ENCODE data around the gene GPD1.

GPD1 gene

DNA sequence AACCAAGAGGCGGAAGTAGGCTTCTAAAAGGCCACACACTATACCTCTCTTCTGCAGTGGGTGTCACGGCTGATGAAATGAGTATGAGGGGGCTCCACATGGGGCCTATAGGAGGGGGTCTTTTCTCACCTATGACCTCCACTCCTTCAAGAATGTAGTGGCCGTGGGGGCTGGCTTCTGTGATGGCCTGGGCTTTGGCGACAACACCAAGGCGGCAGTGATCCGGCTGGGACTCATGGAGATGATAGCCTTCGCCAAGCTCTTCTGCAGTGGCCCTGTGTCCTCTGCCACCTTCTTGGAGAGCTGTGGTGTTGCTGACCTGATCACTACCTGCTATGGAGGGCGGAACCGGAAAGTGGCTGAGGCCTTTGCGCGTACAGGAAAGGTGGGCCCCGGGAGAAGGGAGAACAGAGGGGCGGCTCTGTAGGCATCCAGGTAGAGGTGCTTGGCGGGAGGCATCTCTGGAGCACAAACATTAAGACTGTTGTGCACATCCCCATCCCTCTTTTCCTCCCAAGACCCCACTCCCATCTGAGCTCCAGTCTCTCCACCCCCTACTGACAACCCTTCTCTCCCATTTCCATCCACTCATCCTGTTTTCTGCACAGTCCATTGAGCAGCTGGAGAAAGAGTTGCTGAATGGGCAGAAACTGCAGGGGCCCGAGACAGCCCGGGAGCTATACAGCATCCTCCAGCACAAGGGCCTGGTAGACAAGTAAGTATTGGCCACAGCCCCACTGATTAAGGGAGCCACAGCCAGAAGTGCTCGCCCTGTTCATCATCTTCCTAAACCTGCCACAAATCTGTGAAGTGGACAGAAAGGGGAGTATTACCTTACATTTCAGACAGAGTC, 3.8 kb downstream of the GPD1 start:
- TF ChIP-seq, protein P1, sequence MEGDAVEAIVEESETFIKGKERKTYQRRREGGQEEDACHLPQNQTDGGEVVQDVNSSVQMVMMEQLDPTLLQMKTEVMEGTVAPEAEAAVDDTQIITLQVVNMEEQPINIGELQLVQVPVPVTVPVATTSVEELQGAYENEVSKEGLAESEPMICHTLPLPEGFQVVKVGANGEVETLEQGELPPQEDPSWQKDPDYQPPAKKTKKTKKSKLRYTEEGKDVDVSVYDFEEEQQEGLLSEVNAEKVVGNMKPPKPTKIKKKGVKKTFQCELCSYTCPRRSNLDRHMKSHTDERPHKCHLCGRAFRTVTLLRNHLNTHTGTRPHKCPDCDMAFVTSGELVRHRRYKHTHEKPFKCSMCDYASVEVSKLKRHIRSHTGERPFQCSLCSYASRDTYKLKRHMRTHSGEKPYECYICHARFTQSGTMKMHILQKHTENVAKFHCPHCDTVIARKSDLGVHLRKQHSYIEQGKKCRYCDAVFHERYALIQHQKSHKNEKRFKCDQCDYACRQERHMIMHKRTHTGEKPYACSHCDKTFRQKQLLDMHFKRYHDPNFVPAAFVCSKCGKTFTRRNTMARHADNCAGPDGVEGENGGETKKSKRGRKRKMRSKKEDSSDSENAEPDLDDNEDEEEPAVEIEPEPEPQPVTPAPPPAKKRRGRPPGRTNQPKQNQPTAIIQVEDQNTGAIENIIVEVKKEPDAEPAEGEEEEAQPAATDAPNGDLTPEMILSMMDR (IDR thresholded peaks at IDR 0.05; ENCODE audit: extremely low read depth, missing control alignments), result no peak
- no peak for DNase-seq (ENCODE audit: low spot score)

DNA sequence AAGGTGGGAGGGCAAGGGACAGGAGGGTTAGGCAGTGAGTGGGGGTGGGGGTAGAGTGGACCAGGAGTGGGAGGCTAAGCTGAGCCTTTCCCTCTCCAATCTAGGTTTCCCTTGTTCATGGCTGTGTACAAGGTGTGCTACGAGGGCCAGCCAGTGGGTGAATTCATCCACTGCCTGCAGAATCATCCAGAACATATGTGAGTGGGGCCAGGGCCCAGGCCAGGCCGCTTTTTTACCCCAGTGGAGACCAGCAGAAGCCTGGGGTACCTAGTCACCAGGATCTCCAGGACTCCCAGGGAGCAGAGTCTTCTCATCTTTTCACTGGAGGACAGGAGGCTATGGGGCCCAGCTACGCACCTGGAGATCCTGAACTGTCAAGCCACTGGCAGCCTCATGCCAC, 5.5 kb downstream of the GPD1 start:
- no peak for DNase-seq (ENCODE audit: low spot score)
- TF ChIP-seq, protein P1 (IDR thresholded peaks at IDR 0.05; ENCODE audit: extremely low read depth, missing control alignments), result no peak

DNA sequence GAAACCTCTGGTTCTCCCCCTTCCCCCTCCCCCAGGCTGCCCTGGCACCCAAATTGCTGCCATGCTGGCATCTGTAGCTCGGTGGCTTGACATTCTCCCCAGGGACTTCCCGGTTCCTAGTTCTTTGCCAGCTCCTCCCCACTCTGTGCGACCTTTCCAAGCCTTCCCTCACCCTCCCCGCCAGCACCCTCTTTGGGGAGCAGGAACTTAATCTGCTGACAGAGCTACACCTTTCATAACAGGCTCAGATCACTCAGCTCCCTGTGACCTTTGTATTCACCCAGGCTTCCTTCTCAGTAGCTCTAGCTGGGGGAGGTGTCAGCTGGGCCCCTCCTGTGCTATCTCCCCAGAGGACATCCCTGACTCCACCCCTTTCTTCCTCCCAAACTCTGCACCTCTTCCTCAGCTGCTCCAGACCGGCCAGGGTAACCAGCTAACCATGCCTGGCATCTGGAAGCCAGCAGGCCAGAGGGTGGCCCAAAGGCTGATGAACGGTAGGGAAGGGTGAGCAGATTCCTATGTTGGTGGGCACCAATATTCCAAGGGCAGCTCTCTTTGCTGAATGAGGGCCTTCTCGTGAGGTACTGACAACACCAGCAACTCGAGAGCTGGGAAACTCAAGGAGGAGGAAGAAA, 6.4 kb downstream of the GPD1 start:
- peak; percentile 69 for DNase-seq (ENCODE audit: low spot score)
- TF ChIP-seq, protein P1 (IDR thresholded peaks at IDR 0.05; ENCODE audit: extremely low read depth, missing control alignments), result no peak

DNA sequence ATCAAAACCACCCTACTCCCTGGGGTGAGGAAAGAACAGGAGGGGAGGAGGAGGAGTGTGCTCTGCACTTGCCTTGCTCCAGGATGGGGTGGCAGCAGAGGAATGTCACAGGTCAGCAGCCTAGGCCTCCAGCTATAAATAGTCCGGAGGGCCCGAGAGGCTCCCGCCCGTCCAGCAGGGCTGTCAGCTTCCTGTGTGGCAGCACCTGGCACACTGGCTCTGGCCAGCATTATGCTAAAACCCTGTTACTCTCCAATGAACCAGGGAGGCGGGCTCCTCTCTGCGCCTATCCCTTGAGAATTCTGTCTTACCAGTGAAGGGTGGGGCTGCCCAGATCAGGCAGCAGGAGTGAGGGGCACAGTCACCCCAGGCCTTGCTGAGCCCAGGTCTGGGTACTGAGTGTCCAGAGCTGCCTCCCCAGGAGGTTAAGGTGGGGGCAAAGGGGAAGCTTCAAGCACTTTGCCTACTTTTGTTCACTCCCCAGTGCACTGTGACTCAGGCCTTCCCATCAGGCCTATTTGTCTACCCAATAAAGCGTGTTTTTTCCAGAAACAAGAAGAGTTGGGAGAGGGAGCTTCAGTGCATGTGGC, 7.0 kb downstream of the GPD1 start:
- DNase-seq (ENCODE audit: low spot score), result peak; percentile 19
- TF ChIP-seq, protein P1 (IDR thresholded peaks at IDR 0.05; ENCODE audit: extremely low read depth, missing control alignments), result no peak

DNA sequence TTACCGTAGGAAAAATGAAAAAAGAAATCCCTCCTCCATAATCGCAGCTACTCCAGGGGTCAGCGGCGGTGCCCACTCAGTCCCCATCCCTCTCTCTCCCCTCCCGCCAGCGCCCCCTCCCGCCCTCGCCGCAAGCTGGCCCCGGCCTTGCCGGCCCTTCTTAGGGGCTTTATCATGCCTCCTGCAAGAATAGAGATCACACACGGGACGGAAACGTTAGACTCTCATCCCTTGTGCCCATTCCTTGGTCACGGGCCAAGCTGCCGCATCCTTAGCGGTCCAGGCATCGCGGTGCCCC, 7.5 kb downstream of the GPD1 start:
- TF ChIP-seq, protein P1 (IDR thresholded peaks at IDR 0.05; ENCODE audit: extremely low read depth, missing control alignments), result no peak
- DNase-seq (ENCODE audit: low spot score), result peak; percentile 23

DNA sequence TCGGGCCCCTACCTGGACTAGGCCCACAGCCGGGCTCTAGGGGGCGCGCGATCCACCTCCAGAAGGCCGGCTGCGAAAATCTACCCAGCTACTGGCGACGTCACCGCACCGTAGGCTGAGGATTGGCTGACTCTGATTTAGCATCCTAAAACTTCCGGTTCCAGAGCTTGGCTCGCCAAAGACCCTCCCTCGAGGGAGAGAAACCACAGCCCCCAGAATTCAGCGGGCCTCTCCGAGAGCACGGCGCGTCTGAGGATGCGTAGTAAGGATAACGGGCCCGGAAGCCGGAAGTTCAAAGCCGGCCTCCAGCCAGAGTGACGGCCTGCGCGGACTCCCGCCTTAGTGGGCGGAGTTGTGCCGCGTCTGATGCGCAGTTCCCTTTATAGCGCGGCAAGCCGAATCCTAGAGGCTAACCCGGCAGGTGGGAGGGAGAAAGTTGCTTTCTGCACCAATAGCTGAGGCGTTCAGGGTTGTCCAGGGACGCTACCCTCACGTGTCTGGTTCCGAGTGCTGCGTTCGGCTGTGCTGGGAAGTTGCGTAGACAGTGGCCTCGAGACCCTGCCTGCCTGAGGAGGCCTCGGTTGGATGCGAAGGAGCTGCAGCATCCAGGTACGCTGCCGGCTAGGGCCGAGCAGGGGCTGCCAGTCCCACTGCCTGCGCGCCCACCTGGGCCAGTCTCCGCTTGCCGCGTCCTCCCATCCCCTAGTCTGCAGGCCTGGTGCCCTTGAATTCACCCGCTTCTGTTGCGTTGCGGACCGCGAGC, 8.1 kb downstream of the GPD1 start, which contains the start of gene COX14:
Gene COX14 (plus strand): TSS at position 544 of the 763 bp plus-strand sequence. CDS start 7,808 bp downstream, outside the sequence.
- TF ChIP-seq, protein P1 (IDR thresholded peaks at IDR 0.05; ENCODE audit: extremely low read depth, missing control alignments), result peak; percentile 93
- peak; percentile 92 for DNase-seq (ENCODE audit: low spot score)

Data from GM20000 (cell line).